Mammary epithelial cell (primary cell): ENCODE measurements around the gene AUTS2.

Source experiments
- CTCF ChIP-seq, 2 donors: IDR thresholded peaks in 1 of 2; conservative IDR thresholded peaks in 1 of 2; 2 replicates each; pipeline ENCODE4 v1.5.1; 2011 to 2012; ENCODE audit warnings: inconsistent platforms in 2 of 2, low read length in 2 of 2, mild to moderate bottlenecking in 2 of 2, control low read depth in 1 of 2, low read depth in 1 of 2; ENCODE audit not compliant: insufficient read depth in 1 of 2; ENCODE audit errors: extremely low read depth in 1 of 2
- EZH2 ChIP-seq: IDR thresholded peaks from 2 replicates; pipeline ENCODE4 v1.6.1; 2012; ENCODE audit warnings: low read length, inconsistent platforms, borderline replicate concordance

- no peak for TF ChIP-seq CTCF (conservative IDR thresholded peaks at IDR 0.05 in 1 of 2, IDR thresholded peaks at IDR 0.05 in 1 of 2; ENCODE audit: extremely low read depth in 1 of 2, insufficient read depth in 1 of 2, low read depth in 1 of 2, low read length in 2 of 2)
- no peak for TF ChIP-seq EZH2
Observed at GRCh38 chr7:70616821-70617220, 1018.5 kb downstream of the AUTS2 start.
